ENCODE measurements around the gene LEUTX. TPM values are rescaled to one million over a fixed set of nuclear protein-coding genes. Genes with fewer than 3 reads are reported as not detected.
A peak's percentile ranks its signal among the peaks of the same experiment; 100 is the strongest.

The LEUTX gene
- total and polyA plus RNA-seq, 7 experiments from 2014 or later = not detected

DNA sequence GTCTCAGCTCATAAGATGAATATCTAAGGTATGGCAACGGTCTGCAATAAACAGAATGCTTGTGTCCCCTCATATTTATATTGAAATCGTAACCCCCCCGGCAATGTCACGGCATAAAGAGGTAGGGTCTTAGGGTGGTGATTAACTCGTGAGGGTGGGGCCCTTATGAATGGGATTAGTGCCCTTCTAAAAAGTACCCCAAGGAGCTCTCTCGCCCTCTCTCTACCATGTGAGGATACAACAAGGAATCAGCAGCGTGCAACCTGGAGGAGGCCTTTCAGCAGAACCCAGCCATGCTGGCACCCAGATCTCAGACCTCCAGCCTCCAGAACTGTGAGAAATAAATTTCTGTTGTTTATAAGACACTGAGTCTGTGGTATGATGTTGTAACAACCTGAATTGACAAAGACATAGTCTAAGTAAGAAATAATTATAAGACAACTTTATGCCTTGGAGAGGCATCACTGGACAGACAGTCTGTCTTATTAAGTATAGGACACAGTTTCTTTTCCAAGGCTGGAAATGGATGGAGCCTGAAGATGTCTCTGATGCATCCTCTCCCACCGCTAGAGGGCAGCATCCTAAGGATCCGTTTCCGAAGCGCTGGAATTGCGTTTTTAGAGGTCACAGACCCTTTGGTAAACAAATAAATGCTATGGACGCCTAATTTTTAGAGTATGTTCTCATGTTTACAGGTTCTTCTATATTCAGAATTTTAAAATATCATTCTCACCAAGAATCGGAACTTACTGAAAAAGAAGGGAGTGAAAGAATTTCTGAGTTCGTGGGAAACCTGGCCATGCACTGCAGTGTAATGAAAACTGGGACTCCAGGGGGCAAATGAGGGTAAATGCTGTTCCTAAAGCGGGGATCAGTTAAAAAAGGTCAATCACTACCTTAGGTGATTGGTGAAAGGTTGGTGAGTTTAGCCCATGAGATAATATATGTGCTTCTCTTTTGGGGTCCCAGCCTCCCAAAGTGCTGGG, 13.3 kb upstream of the LEUTX start:
- intact Hi-C loops (cut with micrococcal nuclease) = loop anchor here (1.0 to 5.0 kb wide), 6 partner anchors 79 to 325 kb away; no protein-coding TSS in a partner anchor
- ChIA-PET POLR2A (no interaction called here), CTCF (interaction anchor here (0.6 to 1.8 kb wide), 12 partner anchors 7 to 217 kb away, joined by 3 to 11 read pairs (median 3); no protein-coding TSS in a partner anchor)
- Histone ChIP-seq H3K27me3 (ENCODE audit: control insufficient read depth in 2 of 2, insufficient read depth in 2 of 2, low read length in 2 of 2) (no peaks in the 10 kb centered on the region), H3K4me3 (ENCODE audit: low read length) (no peak overlapping the region), H3K36me3 (ENCODE audit: control insufficient read depth in 2 of 3, insufficient read depth in 3 of 3, low read length in 3 of 3) (no peaks in the 10 kb centered on the region), H3K27ac (ENCODE audit: low read depth, low read length) (no peak overlapping the region), H3K9me3 (ENCODE audit: control insufficient read depth in 2 of 3, low read length in 3 of 3) (peaks cover 0 to 3% (median 0%) of the 10 kb centered on the region in 3 experiments), H3K4me1 (ENCODE audit: control insufficient read depth in 2 of 2, insufficient read depth in 2 of 2, low read length in 2 of 2) (no peaks in the 10 kb centered on the region)
- Mint-ChIP-seq H3K27me3 (peaks cover 0 to 15% (median 4%) of the 10 kb centered on the region in 5 donors), H3K9me3 (peaks cover 0 to 7% (median 0%) of the 10 kb centered on the region in 11 donors), H3K36me3 (no peaks in the 10 kb centered on the region), H3K4me1 (peaks cover 0 to 4% (median 0%) of the 10 kb centered on the region in 7 donors), H3K27ac (peak overlapping the region in 1 of 9 donors; percentile 14), H3K4me3 (peak overlapping the region in 1 of 10 donors; percentile 14)
- ATAC-seq = no peak
- DNase-seq = peak in 4 of 9 donors; percentile 4 to 33 (median 11)

- Mint-ChIP-seq H3K36me3 (no peaks in the 10 kb centered on the region), H3K9me3 (peaks cover 0 to 7% (median 0%) of the 10 kb centered on the region in 11 donors), H3K27ac (no peak overlapping the region), H3K4me3 (peak overlapping the region in 1 of 10 donors; percentile 32), H3K4me1 (peaks cover 0 to 4% (median 0%) of the 10 kb centered on the region in 7 donors), H3K27me3 (peaks cover 0 to 23% (median 4%) of the 10 kb centered on the region in 5 donors)
- Histone ChIP-seq H3K4me1 (ENCODE audit: control insufficient read depth in 2 of 2, insufficient read depth in 2 of 2, low read length in 2 of 2) (no peaks in the 10 kb centered on the region), H3K36me3 (ENCODE audit: control insufficient read depth in 2 of 3, insufficient read depth in 3 of 3, low read length in 3 of 3) (no peaks in the 10 kb centered on the region), H3K9me3 (ENCODE audit: control insufficient read depth in 2 of 3, low read length in 3 of 3) (peaks cover 0 to 3% (median 0%) of the 10 kb centered on the region in 3 experiments), H3K4me3 (ENCODE audit: low read length) (no peak overlapping the region), H3K27ac (ENCODE audit: low read depth, low read length) (no peak overlapping the region), H3K27me3 (ENCODE audit: control insufficient read depth in 2 of 2, insufficient read depth in 2 of 2, low read length in 2 of 2) (no peaks in the 10 kb centered on the region)
- CTCF ChIA-PET = interaction anchor here (0.7 kb wide), 1 partner anchor 52 kb away, joined by 3 read pairs; no protein-coding TSS in a partner anchor
- intact Hi-C loops (cut with micrococcal nuclease) = loop anchor here in 1 of 2 donors (5.0 kb wide), 1 partner anchor 91 kb away; no protein-coding TSS in a partner anchor
- POLR2A ChIA-PET = no interaction called here
- ATAC-seq (no peak), DNase-seq (no peak)
Measured at GRCh38 chr19:39768334-39768733, 10.3 kb upstream of the LEUTX start.

- Mint-ChIP-seq H3K27me3 (peaks cover 0 to 23% (median 4%) of the 10 kb centered on the region in 5 donors), H3K27ac (no peak overlapping the region), H3K4me1 (peaks cover 0 to 4% (median 0%) of the 10 kb centered on the region in 7 donors), H3K4me3 (no peak overlapping the region), H3K36me3 (no peaks in the 10 kb centered on the region), H3K9me3 (peaks cover 0 to 7% (median 0%) of the 10 kb centered on the region in 11 donors)
- ATAC-seq (no peak), DNase-seq (no peak)
- POLR2A ChIA-PET = interaction anchor here (0.6 kb wide), 1 partner anchor 210 kb away, joined by 3 read pairs; no protein-coding TSS in a partner anchor
- CTCF ChIA-PET = interaction anchor here (0.7 to 1.5 kb wide), 3 partner anchors 52 to 217 kb away, joined by 3 to 5 read pairs (median 4); no protein-coding TSS in a partner anchor
- H3K36me3 ChIP-seq (ENCODE audit: control insufficient read depth in 2 of 3, insufficient read depth in 3 of 3, low read length in 3 of 3) = no peaks in the 10 kb centered on the region
- H3K4me1 ChIP-seq (ENCODE audit: control insufficient read depth in 2 of 2, insufficient read depth in 2 of 2, low read length in 2 of 2) = no peaks in the 10 kb centered on the region
- H3K27ac ChIP-seq (ENCODE audit: low read depth, low read length) = no peak overlapping the region
- no peak overlapping the region for H3K4me3 ChIP-seq (ENCODE audit: low read length)
- intact Hi-C loops (cut with micrococcal nuclease) = loop anchor here in 1 of 2 donors (5.0 kb wide), 1 partner anchor 91 kb away; no protein-coding TSS in a partner anchor
- H3K27me3 ChIP-seq (ENCODE audit: control insufficient read depth in 2 of 2, insufficient read depth in 2 of 2, low read length in 2 of 2) = no peaks in the 10 kb centered on the region
- peaks cover 0 to 3% (median 0%) of the 10 kb centered on the region in 3 experiments for H3K9me3 ChIP-seq (ENCODE audit: control insufficient read depth in 2 of 3, low read length in 3 of 3)
Measured at GRCh38 chr19:39768786-39769185, 9.9 kb upstream of the LEUTX start.

GRCh38 chr19:39780894-39781293, 2.2 kb downstream of the LEUTX start:
- Mint-ChIP-seq H3K9me3 (peaks cover 0 to 2% (median 0%) of the 10 kb centered on the region in 11 donors), H3K4me3 (no peak overlapping the region), H3K27me3 (peaks cover 18 to 54% (median 23%) of the 10 kb centered on the region in 5 donors), H3K27ac (no peak overlapping the region), H3K36me3 (no peaks in the 10 kb centered on the region), H3K4me1 (peaks cover 0 to 12% (median 0%) of the 10 kb centered on the region in 7 donors)
- intact Hi-C loops (cut with micrococcal nuclease) = no loop called here
- H3K27ac ChIP-seq (ENCODE audit: low read depth, low read length) = no peak overlapping the region
- POLR2A ChIA-PET = no interaction called here
- no peak for DNase-seq
- CTCF ChIA-PET = no interaction called here
- no peaks in the 10 kb centered on the region for H3K9me3 ChIP-seq (ENCODE audit: control insufficient read depth in 2 of 3, low read length in 3 of 3)
- no peaks in the 10 kb centered on the region for H3K4me1 ChIP-seq (ENCODE audit: control insufficient read depth in 2 of 2, insufficient read depth in 2 of 2, low read length in 2 of 2)
- no peak for ATAC-seq
- H3K36me3 ChIP-seq (ENCODE audit: control insufficient read depth in 2 of 3, insufficient read depth in 3 of 3, low read length in 3 of 3) = no peaks in the 10 kb centered on the region
- peaks cover 3 to 4% of the 10 kb centered on the region in 2 donors for H3K27me3 ChIP-seq (ENCODE audit: control insufficient read depth in 2 of 2, insufficient read depth in 2 of 2, low read length in 2 of 2)
- no peak overlapping the region for H3K4me3 ChIP-seq (ENCODE audit: low read length)

GRCh38 chr19:39788244-39788643, 9.6 kb downstream of the LEUTX start:
- ChIA-PET CTCF (no interaction called here), POLR2A (interaction anchor here (0.9 kb wide), 1 partner anchor 328 kb away, joined by 3 read pairs; no protein-coding TSS in a partner anchor)
- H3K4me1 Mint-ChIP-seq = peaks cover 0 to 4% (median 0%) of the 10 kb centered on the region in 7 donors
- ATAC-seq = no peak
- H3K36me3 ChIP-seq (ENCODE audit: control insufficient read depth in 2 of 3, insufficient read depth in 3 of 3, low read length in 3 of 3) = no peaks in the 10 kb centered on the region
- H3K27ac ChIP-seq (ENCODE audit: low read depth, low read length) = no peak overlapping the region
- no peak overlapping the region for H3K4me3 Mint-ChIP-seq
- peaks cover 3 to 4% of the 10 kb centered on the region in 2 donors for H3K27me3 ChIP-seq (ENCODE audit: control insufficient read depth in 2 of 2, insufficient read depth in 2 of 2, low read length in 2 of 2)
- intact Hi-C loops (cut with micrococcal nuclease) = no loop called here
- no peak for DNase-seq
- peaks cover 4 to 35% (median 9%) of the 10 kb centered on the region in 11 donors for H3K9me3 Mint-ChIP-seq
- H3K27me3 Mint-ChIP-seq = peaks cover 18 to 27% (median 20%) of the 10 kb centered on the region in 5 donors
- H3K9me3 ChIP-seq (ENCODE audit: control insufficient read depth in 2 of 3, low read length in 3 of 3) = peaks cover 0 to 11% (median 0%) of the 10 kb centered on the region in 3 experiments
- peaks cover 0 to 4% (median 2%) of the 10 kb centered on the region in 5 donors for H3K36me3 Mint-ChIP-seq
- H3K27ac Mint-ChIP-seq = no peak overlapping the region
- no peak overlapping the region for H3K4me3 ChIP-seq (ENCODE audit: low read length)
- H3K4me1 ChIP-seq (ENCODE audit: control insufficient read depth in 2 of 2, insufficient read depth in 2 of 2, low read length in 2 of 2) = no peaks in the 10 kb centered on the region

- ChIA-PET CTCF (interaction anchor here (0.7 to 3.7 kb wide), 7 partner anchors 8 to 177 kb away, joined by 3 to 41 read pairs (median 6); partner anchors contain the start of gene DYRK1B), POLR2A (interaction anchor here (1.0 kb wide), 1 partner anchor 51 kb away, joined by 3 read pairs; no protein-coding TSS in a partner anchor)
- H3K27ac Mint-ChIP-seq = no peak overlapping the region
- peak overlapping the region; percentile 74 for H3K4me3 ChIP-seq (ENCODE audit: low read length)
- ATAC-seq (peak; percentile 94), DNase-seq (peak; percentile 56 to 80 (median 72))
- H3K27me3 ChIP-seq (ENCODE audit: control insufficient read depth in 2 of 2, insufficient read depth in 2 of 2, low read length in 2 of 2) = no peaks in the 10 kb centered on the region
- H3K4me3 Mint-ChIP-seq = peak overlapping the region; percentile 58 to 84 (median 80)
- H3K27ac ChIP-seq (ENCODE audit: low read depth, low read length) = no peak overlapping the region
- H3K9me3 ChIP-seq (ENCODE audit: control insufficient read depth in 2 of 3, low read length in 3 of 3) = peaks cover 0 to under 1% (median 0%) of the 10 kb centered on the region in 3 experiments
- H3K4me1 Mint-ChIP-seq = peaks cover 0 to 7% (median 0%) of the 10 kb centered on the region in 7 donors
- peaks cover 0 to 18% (median 2%) of the 10 kb centered on the region in 5 donors for H3K27me3 Mint-ChIP-seq
- H3K36me3 Mint-ChIP-seq = peaks cover 0 to 4% (median 0%) of the 10 kb centered on the region in 5 donors
- H3K4me1 ChIP-seq (ENCODE audit: control insufficient read depth in 2 of 2, insufficient read depth in 2 of 2, low read length in 2 of 2) = no peaks in the 10 kb centered on the region
- H3K9me3 Mint-ChIP-seq = peaks cover under 1 to 13% (median 5%) of the 10 kb centered on the region in 11 donors
- intact Hi-C loops (cut with micrococcal nuclease) = loop anchor here (1.0 to 5.0 kb wide), 6 partner anchors 31 to 429 kb away; partner anchors contain the start of gene PSMC4 (in 1 of the 2)
- H3K36me3 ChIP-seq (ENCODE audit: control insufficient read depth in 2 of 3, insufficient read depth in 3 of 3, low read length in 3 of 3) = no peaks in the 10 kb centered on the region
Measured at GRCh38 chr19:39792999-39793546, 14.4 kb downstream of the LEUTX start.

All from naive thymus-derived CD4-positive, alpha-beta T cell (primary cell).